Measurements from ENCODE around the gene BABAM2. TPM values are rescaled to one million over a fixed set of nuclear protein-coding genes. Genes with fewer than 3 reads are reported as not detected.

The BABAM2 gene
- total RNA-seq, 1 experiment from 2014 or later: 27.1 TPM

- no peak overlapping the region for H4K5ac ChIP-seq (ENCODE audit: insufficient read length, low read depth, low read length)
- H3K27ac ChIP-seq (ENCODE audit: insufficient read length, low read depth, low read length): no peak overlapping the region
- no peak overlapping the region for H2BK5ac ChIP-seq (ENCODE audit: insufficient read length, low read length)
- no peaks in the 10 kb centered on the region for H3K9me3 Mint-ChIP-seq
- H3K4ac ChIP-seq (ENCODE audit: low read depth, low read length): no peak overlapping the region
- no peak overlapping the region for H3K27ac Mint-ChIP-seq
- no peak overlapping the region for H2BK20ac ChIP-seq (ENCODE audit: low read depth, low read length, poor library complexity, severe bottlenecking)
- H3K9ac ChIP-seq (ENCODE audit: extremely low read depth, insufficient read length, low read length): no peak overlapping the region
- H4K20me1 ChIP-seq (ENCODE audit: control insufficient read depth, insufficient read depth, insufficient read length): no peaks in the 10 kb centered on the region
- H2BK120ac ChIP-seq (ENCODE audit: low read depth, low read length, poor library complexity, severe bottlenecking): no peak overlapping the region
- H4K8ac ChIP-seq (replicated peaks; ENCODE audit: insufficient read length, low read depth, low read length): no peak overlapping the region
- H3K27me3 ChIP-seq (ENCODE audit: insufficient read depth, low read length): no peaks in the 10 kb centered on the region; the same call in 1 of the 2 replicates
- H3K14ac ChIP-seq (ENCODE audit: insufficient read depth, low read length): no peak overlapping the region
- H3K9me3 ChIP-seq (ENCODE audit: control insufficient read depth, low read depth, low read length): no peaks in the 10 kb centered on the region
- no peak overlapping the region for H4K91ac ChIP-seq (ENCODE audit: insufficient read length, low read depth, low read length)
- no peak overlapping the region for H2AFZ ChIP-seq (ENCODE audit: low read length)
- no peak overlapping the region for H3T11ph ChIP-seq (ENCODE audit: low read length)
- no peak overlapping the region for H2BK15ac ChIP-seq (ENCODE audit: low read depth, low read length)
- no peaks in the 10 kb centered on the region for H3K36me3 Mint-ChIP-seq (ENCODE audit: insufficient read depth in 1 of 3, low read depth in 3 of 3)
- H3K79me2 ChIP-seq (ENCODE audit: insufficient read depth, low read length): no peaks in the 10 kb centered on the region
- no peak overlapping the region for H3K56ac ChIP-seq (ENCODE audit: insufficient read length, low read depth, low read length)
- no peak overlapping the region for H3K4me3 Mint-ChIP-seq
- H3K23me2 ChIP-seq (ENCODE audit: insufficient read length, low read depth, low read length, poor library complexity, severe bottlenecking): no peaks in the 10 kb centered on the region
- no peaks in the 10 kb centered on the region for H3K79me1 ChIP-seq (ENCODE audit: insufficient read depth, low read depth, low read length, poor library complexity, severe bottlenecking)
- no CpG with 5 or more reads among the region's 7 CpGs for WGBS (ENCODE audit: extremely low coverage, insufficient read length, low lambda C conversion rate)
- H3K4me2 ChIP-seq (ENCODE audit: insufficient read depth, insufficient read length, low read length): no peak overlapping the region
- H2BK12ac ChIP-seq (ENCODE audit: insufficient read length, low read depth, low read length): no peak overlapping the region
- H3K23ac ChIP-seq (ENCODE audit: insufficient read length, low read depth, low read length): no peak overlapping the region
- no peak overlapping the region for H3K18ac ChIP-seq (ENCODE audit: insufficient read length, low read depth, low read length)
- H3K4me1 Mint-ChIP-seq: peaks cover 16% of the 10 kb centered on the region in 2 experiments
- no peaks in the 10 kb centered on the region for H3K27me3 Mint-ChIP-seq (ENCODE audit: low read depth)
- no peak for DNase-seq
- peaks cover 5% of the 10 kb centered on the region; the same call in 1 of the 2 replicates for H3K4me1 ChIP-seq (ENCODE audit: insufficient read depth, low read length)
- H2AK5ac ChIP-seq (ENCODE audit: insufficient read length, low read length): no peak overlapping the region
- TF ChIP-seq, protein P1, sequence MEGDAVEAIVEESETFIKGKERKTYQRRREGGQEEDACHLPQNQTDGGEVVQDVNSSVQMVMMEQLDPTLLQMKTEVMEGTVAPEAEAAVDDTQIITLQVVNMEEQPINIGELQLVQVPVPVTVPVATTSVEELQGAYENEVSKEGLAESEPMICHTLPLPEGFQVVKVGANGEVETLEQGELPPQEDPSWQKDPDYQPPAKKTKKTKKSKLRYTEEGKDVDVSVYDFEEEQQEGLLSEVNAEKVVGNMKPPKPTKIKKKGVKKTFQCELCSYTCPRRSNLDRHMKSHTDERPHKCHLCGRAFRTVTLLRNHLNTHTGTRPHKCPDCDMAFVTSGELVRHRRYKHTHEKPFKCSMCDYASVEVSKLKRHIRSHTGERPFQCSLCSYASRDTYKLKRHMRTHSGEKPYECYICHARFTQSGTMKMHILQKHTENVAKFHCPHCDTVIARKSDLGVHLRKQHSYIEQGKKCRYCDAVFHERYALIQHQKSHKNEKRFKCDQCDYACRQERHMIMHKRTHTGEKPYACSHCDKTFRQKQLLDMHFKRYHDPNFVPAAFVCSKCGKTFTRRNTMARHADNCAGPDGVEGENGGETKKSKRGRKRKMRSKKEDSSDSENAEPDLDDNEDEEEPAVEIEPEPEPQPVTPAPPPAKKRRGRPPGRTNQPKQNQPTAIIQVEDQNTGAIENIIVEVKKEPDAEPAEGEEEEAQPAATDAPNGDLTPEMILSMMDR (conservative IDR thresholded peaks at IDR 0.05): no peak
These were observed 405.7 kb downstream of the BABAM2 start for GRCh38 chr2:28296243-28296642.

Data from H9 (cell line).